ENCODE measurements around the gene CSTB.

CSTB gene

DNA sequence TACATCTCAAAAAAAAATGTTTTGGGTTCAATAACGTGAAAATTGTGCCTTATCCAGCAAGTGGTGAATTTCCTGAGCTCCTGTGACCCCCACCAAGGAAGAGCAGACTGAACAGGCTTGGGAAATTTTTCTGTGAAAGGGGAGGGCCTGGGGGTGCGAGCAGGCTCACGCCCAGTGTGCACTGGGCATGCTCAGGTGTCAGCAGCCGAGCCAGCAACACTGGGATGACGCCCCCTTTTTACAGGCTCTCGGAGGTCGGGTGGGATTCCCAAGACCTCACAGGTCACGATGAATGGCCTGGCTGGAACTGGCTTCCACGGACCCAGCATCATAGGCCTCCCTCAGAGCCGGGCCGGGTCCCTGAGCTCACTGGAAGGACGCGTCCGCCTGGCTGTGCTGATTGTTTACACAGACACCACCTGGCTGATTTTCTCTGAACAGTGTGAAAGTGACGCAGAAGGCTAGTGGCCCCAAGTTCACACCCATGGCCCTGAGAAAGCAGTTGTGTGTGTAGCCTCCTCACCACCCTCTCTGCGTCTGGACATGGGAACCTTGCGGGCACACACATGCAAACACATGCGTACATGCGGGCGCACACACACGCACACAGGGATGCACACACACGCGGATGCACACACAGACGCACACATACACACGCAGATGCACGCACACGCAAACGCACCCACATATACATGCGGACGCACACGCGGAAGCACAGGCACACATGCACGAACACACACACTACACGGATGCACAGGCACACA lies 9.2 kb downstream of the CSTB start:
- DNase-seq, result no peak

DNA sequence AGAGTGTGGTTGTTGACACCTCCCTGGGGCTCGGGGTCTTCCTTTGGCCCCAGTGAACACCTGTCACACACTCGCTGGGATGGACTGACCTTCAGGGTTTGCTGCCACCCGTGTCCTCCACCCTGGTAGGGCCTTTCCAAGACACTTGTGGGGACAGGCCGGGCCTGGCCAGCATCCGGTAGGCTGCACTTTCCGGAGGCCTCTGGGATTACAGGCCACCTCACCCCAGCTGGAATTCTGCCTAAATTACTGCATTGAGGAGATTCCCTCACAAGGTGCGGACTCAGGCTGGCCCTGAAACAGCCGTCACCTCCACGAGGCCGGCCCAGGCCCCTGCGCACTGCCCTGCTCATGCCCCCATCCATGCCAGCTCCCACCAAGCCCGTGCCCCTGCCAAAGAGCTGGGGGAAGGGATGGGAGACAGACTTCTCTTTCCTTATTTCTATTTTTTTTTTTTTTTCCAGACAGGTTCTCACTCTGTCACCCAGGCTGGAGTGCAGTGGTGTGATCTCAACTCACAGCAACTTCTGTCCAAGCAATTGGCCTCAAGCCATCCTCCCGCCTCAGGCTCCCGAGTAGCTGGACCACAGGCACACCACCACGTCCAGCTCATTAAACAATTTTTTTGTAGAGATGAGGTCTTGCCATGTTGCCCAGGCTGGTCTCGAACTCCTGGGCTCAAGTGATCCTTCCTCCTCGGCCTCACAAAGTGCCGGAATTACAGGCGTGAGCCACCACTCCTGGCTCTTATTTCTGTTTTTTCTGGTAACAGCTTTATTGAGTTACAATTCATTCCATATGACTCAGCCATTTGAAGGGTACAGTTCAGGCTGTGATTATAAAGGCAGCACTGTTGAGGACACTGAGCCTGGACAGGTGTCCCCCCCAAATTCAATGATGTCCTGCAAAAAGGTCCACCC lies 11.3 kb downstream of the CSTB start:
- no peak for DNase-seq

DNA sequence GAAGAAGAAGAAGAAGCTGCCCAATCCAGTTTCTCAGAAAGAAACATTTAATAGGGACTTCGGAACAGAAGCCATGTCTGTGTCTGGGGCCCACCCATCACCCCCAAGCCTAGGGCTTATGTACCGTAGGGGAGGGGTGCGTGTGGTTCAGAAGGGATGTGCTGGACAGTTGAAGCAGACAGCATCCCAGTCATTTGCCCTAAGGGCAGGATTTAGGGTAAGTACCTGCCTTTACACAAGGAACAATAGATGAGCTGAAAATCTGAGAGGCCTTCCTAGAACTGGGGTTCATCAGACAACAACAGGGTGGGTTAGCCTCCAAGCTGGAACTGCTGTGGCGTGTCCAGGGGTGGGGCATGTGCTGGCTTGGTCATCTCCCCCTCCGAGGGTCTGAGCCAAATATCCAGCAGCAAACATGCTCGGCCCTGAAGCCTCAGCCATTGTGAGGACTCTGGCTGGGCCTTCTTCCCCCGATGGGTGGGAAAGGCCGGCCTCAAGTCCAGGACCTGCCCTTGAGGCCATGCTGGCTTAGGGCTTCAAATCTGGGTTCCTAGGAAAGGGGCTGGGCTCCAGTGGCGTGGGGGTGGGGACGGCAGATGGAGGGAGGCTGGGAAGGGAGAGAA lies 12.1 kb downstream of the CSTB start:
- no peak for DNase-seq

DNA sequence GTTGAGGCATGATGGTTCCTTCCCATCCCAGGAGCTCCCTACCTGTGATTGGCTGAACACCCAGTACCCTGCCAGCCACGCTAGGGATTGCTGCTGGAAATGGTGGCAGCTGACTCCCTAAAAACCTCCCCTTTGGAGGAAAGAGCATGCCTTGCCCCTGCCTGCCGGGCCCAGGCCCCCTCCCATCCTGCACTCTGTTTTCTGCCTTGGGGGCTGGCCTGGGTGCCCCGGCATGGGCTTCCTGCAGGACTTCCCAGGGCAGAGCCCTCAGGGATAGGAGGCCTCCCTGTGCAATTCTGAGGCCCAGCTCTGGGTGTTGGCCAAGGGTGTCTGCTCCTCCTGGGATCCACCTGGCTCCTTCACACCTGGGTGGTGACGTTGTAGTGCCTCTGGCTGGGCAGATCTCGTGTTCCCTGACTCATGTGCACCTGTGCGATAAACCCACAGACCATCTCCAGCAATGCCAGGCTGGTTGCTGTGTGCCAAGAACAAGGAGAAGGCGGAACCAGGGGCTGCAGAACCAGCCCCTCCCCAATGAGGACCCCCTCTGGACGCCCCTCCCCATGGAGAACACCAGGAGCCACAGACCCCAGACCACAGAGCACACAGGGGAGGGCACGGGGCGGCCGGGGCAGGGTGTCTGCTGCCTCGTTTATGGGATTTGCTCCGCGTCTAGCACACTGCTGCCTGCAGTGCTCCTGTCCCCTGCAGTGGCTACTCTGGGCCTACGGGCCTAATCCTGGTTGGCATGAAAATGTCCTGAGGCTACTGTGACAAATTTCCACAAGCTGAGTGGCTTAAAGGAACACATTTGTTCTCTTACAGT lies 13.6 kb downstream of the CSTB start:
- no peak for DNase-seq

DNA sequence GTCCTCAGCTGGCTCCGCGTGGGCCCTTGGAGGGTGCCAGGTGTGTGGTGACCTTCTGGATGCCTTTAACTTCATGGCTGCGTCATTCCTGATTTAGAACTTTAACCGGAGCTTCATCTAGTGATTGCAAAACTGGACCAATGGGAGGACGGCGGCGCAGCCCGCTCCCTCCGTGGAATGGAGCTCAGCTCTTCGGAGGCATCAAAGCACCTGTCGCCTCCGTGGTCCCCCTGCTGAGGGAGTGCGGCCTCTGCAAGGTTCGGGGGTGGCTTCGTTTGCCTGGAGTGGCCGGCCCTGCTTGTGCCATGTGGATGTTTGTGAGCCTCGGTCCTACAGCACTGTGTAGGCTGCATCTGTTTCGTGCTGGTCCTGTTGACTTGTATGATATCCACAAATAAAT lies 14.2 kb downstream of the CSTB start:
- DNase-seq, result no peak

DNA sequence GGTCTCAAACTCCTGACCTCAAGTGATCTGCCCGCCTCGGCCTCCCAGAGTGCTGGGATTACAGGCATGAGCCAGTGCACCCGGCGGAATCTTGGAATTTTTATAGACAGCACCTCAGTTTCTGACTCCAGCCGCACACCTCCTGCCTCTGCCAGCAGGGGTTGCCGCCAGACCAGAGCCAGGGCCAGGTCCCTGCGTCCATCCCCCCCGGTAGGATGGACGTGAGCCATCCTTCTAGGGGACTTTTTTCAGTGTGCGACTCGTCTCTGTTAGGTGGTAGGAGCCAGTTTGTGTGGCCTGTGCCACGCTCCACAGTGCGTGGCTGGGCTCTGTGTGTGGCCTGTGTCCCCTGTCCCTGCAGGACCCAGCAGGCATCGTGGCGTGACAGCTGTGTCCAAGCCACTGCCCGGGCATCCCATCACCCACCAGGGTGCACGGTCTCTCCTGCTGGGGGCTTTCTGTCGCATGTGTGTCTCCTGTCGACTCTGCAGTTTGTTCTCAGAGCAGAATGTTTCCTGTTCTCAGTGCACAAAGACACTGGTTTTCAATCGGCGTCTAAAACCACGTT lies 15.6 kb downstream of the CSTB start:
- no peak for DNase-seq

DNA sequence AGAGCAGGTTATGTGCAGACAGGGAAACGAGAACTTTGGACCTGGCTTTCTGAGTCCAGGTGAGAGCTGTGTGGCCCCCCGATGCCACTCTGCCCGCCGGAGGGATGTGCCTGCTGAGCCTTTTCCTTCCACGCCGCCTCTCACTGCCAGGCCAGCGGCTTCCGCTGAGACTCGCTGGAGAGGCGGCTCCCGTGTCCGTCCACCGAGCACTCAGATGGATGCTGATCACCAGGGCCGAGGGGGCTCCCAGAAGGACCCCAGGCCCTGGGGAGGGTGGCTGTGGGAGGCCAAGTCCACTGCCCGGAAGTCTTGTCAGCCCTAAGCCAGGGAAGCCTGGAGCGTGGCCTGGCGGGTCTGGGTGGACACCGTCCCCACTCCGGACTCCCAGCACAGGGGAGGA lies 16.5 kb downstream of the CSTB start:
- DNase-seq, result no peak

DNA sequence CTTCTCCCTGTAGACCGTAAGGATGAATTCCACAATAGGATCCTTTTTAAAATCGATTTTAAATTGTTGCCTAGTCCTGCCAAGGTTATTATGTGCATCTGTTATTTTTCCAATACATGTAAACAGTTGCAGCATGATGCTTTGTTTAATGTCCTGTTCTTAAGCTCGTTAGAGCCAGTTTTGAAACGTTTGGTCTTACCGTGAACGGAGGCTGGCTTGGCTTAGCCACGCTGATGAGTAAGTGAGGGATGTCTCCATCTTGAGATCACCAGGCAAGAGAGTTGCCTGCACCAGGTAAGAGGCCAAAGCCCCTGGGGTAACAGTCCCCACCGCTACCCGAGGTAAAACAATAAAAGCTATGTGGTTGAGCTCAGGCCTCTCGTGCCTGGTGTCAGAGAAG lies 17.3 kb downstream of the CSTB start:
- DNase-seq, result no peak

DNA sequence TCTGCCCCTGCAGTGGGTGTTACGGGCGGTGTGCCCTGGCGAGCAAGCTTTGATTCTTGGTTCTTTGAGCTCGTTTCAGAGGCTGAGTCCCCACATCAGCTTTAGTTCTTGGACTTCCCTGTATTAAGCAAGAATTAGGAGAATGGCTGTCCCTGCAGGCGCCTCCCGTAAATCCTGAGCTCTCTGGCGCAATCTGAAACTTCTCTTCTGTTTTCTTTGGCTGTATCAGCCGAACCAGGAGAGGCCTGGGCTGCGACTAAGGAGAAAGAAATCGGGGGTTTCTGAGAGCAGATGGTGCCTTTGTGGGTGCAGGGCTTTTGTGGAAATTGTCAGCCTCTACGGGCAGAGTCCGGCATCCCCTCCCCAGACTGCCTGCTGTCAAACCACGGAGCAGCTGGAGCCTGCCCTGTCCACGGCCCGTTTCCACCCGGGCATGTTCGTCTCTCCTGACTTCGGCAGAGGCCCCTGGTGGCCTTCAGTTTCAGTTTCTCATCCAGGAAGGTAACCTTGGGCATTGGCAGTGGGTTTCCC lies 17.9 kb downstream of the CSTB start:
- DNase-seq, result peak; percentile 44

DNA sequence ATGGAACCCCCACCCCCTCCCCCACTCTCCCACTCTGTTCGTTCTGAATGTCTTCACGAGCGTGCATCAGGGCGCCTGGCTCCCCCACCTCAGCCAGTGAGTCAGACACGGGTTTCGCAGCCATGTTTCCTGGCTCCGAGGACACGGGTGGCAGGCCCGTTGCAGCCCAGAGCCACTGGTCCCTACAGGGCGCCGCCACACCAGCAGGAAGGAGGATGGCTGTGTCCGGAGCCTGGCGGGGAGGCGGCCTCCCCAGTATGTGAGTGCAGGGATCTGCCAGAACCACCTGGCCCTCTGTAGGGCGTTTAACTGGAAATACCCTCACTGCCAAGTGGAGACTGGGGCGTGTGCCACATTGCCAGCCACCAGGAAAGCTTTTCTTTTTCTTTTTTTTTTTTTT lies 18.5 kb downstream of the CSTB start:
- no peak for DNase-seq

DNA sequence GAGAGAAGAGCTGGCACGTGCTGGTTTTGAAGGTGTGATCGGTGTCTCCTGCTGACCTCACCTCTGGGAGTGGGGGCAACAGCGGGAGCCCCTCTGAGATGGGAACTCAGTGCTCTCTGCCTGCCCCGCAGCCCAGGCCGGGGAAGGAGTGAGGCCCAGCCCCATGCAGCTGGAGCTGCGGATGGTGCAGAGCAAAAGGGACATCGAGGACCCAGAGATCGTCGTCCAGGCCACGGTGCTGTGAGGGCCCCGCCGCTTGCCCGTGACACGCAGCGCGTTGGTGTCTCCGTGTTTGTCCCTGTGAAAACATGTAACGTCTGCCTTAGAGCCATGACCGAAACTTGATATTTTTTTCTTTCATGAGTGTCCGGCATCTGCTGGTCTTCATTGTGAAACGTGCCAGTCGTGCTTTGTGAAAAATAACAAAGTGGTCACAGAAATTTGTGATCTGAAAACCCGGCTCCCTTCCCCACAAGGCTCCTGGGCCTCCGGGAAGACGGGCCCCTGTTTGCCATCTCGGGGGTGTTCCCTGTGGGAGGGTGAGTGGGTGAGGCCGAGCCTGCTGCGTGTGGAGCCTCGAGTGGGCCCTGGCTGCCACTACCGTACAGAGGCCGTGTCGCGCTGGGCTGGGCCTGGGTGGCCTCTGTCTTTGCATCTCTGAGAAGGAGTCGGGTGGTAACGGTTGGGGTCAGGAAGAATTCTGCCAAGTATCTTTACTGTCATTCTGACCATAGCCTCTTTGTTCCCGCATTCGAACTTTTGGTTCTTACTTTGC lies 20.1 kb downstream of the CSTB start:
- no peak for DNase-seq

DNA sequence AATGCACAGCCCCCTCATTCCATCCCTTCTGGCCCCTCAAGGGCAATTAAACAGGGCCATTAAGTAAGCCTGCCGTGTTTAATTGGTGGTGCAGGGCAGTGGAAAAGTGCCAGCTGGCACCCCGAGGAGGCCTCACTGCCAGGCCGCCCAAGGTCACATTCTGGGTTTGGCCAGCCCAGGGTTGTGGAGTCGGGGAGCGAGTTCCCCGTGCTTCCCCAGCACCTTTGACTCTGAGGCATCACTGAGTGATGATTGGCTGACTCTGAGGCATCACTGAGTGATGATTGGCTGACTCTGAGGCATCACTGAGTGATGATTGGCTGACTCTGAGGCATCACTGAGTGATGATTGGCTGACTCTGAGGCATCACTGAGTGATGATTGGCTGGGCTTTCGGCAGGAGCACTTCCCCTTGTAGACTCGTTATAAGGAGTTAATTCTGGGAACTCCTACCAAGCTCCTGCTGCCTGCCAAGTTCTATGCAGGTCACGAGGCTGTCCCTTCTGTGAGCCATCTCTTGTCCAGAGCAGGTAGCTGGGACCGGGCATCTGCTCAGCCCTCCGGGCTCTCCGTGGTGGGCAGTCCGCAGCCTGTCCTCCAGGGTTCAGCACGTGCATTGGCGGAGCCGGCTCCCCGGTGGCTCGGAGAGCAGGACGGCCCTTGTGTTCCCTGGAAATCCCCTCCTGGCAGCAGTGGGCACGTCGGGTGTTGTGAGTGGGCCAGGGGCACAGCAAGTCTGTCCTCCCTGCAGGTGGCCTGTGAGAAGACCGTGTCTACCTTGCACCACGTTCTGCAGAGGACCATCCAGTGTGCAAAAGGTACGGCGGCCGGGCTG lies 20.9 kb downstream of the CSTB start:
- DNase-seq, result no peak

DNA sequence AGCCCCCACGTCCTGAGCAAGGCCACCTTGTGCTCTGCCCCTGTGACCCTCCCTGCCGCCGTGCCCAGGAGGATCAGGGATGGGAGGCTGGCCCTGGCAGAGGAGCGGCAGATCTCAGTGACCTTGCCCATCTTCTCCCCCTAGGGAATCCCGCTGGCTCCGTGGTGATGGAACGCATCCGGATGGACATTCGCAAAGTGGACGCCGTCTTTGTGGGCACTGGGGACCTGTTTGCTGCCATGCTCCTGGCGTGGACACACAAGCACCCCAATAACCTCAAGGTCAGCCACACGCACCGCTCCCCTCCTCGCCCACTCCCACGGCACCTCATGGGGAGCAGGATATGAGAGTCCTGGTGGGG lies 22.7 kb downstream of the CSTB start:
- DNase-seq, result no peak

DNA sequence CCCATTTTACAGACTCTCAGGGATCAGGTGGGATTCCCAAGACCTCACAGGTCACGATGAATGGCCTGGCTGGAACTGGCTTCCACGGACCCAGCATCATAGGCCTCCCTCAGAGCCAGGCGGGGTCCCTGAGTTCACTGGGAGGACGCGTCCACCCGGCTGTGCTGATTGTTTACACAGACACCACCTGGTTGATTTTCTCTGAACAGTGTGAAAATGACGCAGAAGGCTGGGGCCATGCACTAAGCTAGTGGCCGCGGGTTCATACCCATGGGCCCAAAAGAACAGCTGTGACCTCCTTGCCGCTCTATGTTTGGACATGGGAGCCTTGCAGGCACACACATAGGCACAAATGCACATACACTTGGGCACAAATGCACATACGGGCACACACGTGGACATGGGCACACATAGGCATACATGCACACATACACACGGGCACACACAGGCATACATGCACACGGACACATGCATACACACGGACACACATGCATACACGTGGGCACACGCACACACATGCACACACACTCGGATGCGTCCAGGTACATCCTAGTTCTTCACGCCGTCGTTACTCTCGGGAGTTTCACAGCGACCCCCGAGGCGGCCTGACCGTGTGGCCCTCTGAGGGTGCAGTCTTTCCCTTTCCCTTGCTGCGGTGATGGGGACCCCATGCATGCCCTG lies 23.2 kb downstream of the CSTB start:
- DNase-seq, result no peak

DNA sequence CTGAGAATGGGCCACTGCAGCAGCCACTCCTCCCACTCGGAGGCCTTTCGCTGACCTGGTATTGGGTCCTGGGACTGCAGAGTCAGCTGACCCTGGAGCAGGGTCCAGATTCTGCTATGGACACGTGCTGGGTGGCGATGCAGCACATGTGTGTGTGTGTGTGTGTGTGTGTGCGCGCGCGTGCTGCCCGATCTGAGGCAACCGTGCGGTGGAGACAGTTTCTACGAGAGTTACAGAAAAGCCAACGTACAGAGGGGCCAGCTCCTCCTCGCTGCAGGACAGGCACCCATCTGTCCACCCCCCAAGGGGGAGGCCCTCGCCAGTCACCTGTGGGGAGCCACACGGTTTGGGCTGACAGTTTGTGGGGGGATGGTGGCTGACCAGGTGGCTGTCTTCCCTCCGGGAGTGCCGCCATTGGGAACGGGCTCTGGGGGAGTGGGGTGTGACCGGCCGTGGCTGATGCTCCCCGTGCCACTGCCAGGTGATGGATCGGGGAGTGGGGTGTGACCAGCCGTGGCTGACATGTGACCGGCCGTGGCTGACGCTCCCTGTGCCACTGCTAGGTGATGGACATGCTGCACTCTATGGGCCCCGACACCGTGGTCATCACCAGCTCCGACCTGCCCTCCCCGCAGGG lies 24.0 kb downstream of the CSTB start:
- no peak for DNase-seq

DNA sequence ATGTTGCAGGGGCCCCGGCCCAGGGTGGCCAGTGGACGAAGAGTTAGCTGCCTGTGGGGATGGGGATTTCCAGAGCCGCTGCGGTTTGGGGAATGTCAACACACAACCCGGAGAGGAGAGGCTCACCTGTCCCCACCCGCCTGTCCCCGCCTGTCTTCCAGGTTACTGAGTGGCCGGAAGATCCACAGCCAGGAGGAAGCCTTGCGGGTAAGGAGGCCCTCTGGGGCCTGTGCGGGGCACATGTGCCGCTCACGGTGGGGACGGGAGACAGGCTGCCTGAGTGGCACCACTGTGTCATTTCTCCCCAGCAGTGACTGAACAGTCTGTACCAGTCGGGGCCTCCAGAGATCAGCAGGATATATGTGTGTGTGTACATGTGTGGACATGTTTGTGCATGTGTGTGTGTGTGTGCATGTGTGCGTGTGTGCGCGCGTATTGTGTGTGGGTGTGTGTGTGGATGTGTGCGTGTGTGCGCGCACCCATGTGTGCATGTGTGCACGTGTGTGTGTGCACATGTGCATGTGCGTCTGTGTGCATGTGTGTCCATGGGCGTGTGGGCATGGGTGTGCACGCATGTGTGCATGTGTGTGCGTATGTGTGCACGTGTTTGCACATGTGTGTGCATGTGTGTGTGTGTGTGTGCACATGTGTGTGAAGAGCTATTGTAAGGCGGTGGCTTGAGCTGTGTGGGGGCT lies 25.6 kb downstream of the CSTB start:
- DNase-seq, result no peak

DNA sequence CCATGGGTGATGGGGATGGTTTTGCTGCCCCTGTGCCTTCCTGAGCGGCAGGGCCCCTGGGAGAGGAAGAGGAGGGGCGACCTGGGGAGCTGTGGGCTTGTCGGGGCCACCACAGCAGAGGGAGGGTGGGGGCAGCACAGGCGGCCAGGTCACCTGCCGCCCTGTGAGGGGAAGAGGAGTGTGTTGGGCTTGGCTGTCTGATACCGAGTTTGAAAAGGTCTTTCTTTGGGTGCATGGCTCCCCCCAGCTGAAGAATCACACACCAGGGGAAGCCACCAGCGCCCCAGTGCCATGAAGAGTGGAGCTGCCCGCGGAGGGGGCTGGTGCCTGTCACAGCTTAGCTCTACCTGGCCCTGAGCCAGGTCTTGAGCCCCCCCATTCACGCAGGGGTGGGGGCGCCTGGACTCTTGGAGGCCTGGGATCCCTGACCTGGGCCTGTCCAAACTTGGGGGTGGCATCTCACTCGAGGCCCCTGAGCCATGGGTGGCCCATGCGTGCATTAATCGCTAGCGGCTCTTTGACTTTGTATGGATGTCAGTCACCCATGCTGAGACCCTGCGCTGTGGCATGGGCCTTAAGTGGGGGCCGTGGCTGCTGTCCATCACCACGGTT lies 26.4 kb downstream of the CSTB start:
- no peak for DNase-seq

DNA sequence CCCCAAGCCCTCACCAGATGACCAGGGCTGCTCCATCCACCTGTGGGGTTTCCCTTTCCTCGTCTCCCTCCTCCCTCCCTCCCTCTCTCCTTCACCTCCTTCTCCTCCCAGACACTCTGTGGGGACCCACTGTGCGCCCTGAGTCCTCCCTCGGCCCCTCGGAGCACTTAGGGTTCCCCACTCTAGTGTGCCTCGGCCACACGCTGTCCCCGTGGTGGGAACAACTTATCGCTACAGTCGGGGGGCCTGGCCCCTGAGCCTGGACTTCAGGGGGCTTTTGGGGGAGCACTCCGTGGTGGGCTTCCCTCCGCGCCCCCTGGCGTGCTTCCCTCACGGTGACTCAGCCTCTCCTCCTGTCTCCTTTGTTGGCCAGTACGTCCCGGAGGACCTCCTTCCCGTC lies 27.5 kb downstream of the CSTB start:
- no peak for DNase-seq
